CD4-positive, alpha-beta T cell (primary cell): ENCODE results near the gene KLC1. TPM values are rescaled to one million over a fixed set of nuclear protein-coding genes. Genes with fewer than 3 reads are reported as not detected.

Experiments used
- ATAC-seq: fragments of 200-7000 bp; cut with Tn5 transposase; one replicate; pipeline ENCODE4 v1.10.0; 2022; ENCODE audit warnings: mild to moderate bottlenecking; ENCODE audit not compliant: poor library complexity
- CTCF ChIA-PET: fragments of 350-600 bp; sonication (Branson Sonifier 250); formaldehyde crosslinking; loops from one replicate; lab custom pipeline; 2021; ENCODE audit warnings: antibody characterized with exemption, inconsistent platforms; lab: Charles Lee
- POLR2A ChIA-PET: fragments of 350-600 bp; sonication (Branson Sonifier 250); formaldehyde crosslinking; loops from one replicate; lab custom pipeline; 2021; ENCODE audit warnings: antibody characterized with exemption, inconsistent platforms; lab: Charles Lee
- DNase-seq, 14 experiments: peaks; one replicate each; pipeline ENCODE4 v3.0.0-alpha.2; 2013 to 2020; ENCODE audit warnings: mixed read lengths in 2 of 14
- H3K27ac ChIP-seq, 2 donors: one replicate each; pipeline versions ENCODE4 v1.5.1 to v1.7.0; 2013; ENCODE audit warnings: low read length in 2 of 2, low read depth in 1 of 2, mild to moderate bottlenecking in 1 of 2
- H3K27me3 ChIP-seq, 2 experiments: 1 replicate in 1 of 2; 2 replicates in 1 of 2; pipeline versions ENCODE4 v1.6.1 to v1.7.0; 2013; ENCODE audit warnings: low read length in 2 of 2, control low read depth in 1 of 2, mild to moderate bottlenecking in 1 of 2, moderate library complexity in 1 of 2; ENCODE audit not compliant: insufficient read depth in 2 of 2, control insufficient read depth in 1 of 2
- H3K36me3 ChIP-seq: one replicate; pipeline ENCODE4 v1.6.1; 2013; ENCODE audit warnings: low read length, control low read depth; ENCODE audit not compliant: insufficient read depth
- H3K4me1 ChIP-seq: one replicate; pipeline ENCODE4 v1.6.1; 2013; ENCODE audit warnings: low read length, control low read depth; ENCODE audit not compliant: insufficient read depth
- H3K4me3 ChIP-seq: one replicate; pipeline ENCODE4 v1.5.1; 2013; ENCODE audit warnings: mild to moderate bottlenecking, low read length, moderate library complexity
- H3K9me3 ChIP-seq, 2 experiments: 1 replicate in 1 of 2; 2 replicates in 1 of 2; pipeline versions ENCODE4 v1.6.1 to v1.7.0; 2013; ENCODE audit warnings: low read length in 2 of 2, mild to moderate bottlenecking in 2 of 2, control low read depth in 1 of 2, moderate library complexity in 1 of 2; ENCODE audit not compliant: control insufficient read depth in 1 of 2, insufficient read depth in 1 of 2
- H3K27ac Mint-ChIP-seq: one replicate; pipeline ENCODE4 v1.8.0; 2020; ENCODE audit warnings: mixed read lengths
- H3K27me3 Mint-ChIP-seq: one replicate; pipeline ENCODE4 v1.8.0; 2021; ENCODE audit warnings: mixed read lengths
- H3K36me3 Mint-ChIP-seq: one replicate; pipeline ENCODE4 v1.8.0; 2021; ENCODE audit warnings: low read depth, mixed read lengths
- H3K4me1 Mint-ChIP-seq: one replicate; pipeline ENCODE4 v1.8.0; 2021; ENCODE audit warnings: low read depth, mixed read lengths
- H3K4me3 Mint-ChIP-seq: one replicate; pipeline ENCODE4 v1.8.0; 2020; ENCODE audit warnings: mild to moderate bottlenecking, mixed read lengths
- H3K9me3 Mint-ChIP-seq: one replicate; pipeline ENCODE4 v1.8.0; 2020; ENCODE audit warnings: mixed read lengths
- CTCF ChIP-seq: fragments of 200-600 bp; IDR thresholded peaks from one replicate; pipeline ENCODE4 v1.8.0; 2022; ENCODE audit warnings: antibody characterized with exemption, mild to moderate bottlenecking
- intact Hi-C, 2 experiments: fragments of 100-400 bp; cut with DNase I in 1 of 2; cut with micrococcal nuclease in 1 of 2; formaldehyde crosslinking; loops; one replicate each; pipeline versions ENCODE4 v1.15.1 to v1.9.0; 2023 to 2025; cut with DNase I, micrococcal nuclease
- total RNA-seq, 174 experiments: library from RNA in 2 of 174; stranded (reverse) in 2 of 174; gene quantifications; one replicate each; pipeline ENCODE4 v1.2.3 and lab custom pipeline; 2021 to 2026

KLC1 gene
- total RNA-seq, 2 experiments from 2014 or later: 111 to 119 TPM

- peaks cover 8% of the 10 kb centered on the region for H3K4me1 Mint-ChIP-seq
- H3K27me3 Mint-ChIP-seq: no peaks in the 10 kb centered on the region
- no peaks in the 10 kb centered on the region for H3K9me3 Mint-ChIP-seq
- H3K4me1 ChIP-seq: no peaks in the 10 kb centered on the region
- no peak for TF ChIP-seq CTCF
- no peaks in the 10 kb centered on the region for H3K9me3 ChIP-seq
- no peak overlapping the region for H3K4me3 ChIP-seq
- peaks cover 93% of the 10 kb centered on the region for H3K36me3 Mint-ChIP-seq
- peaks cover 94% of the 10 kb centered on the region for H3K36me3 ChIP-seq
- intact Hi-C loops: loop anchor here in 1 of 2 experiments (10.0 kb wide), 1 partner anchor 51 kb away; the partner anchor contains the start of gene KLC1
- ChIA-PET POLR2A (no interaction called here), CTCF (no interaction called here)
- no peak for DNase-seq
- no peak overlapping the region for H3K27ac ChIP-seq
- no peak overlapping the region for H3K4me3 Mint-ChIP-seq
- H3K27ac Mint-ChIP-seq: no peak overlapping the region
- no peak for ATAC-seq
- H3K27me3 ChIP-seq: no peaks in the 10 kb centered on the region
Observed at GRCh38 chr14:103675957-103676356, 46.9 kb downstream of the KLC1 start.

GRCh38 chr14:103676881-103677675 lies 48.1 kb downstream of the KLC1 start:
- no peaks in the 10 kb centered on the region for H3K27me3 ChIP-seq
- H3K4me3 ChIP-seq: no peak overlapping the region
- H3K36me3 ChIP-seq: peaks cover 91% of the 10 kb centered on the region
- no peak overlapping the region for H3K27ac ChIP-seq
- DNase-seq (no peak), ATAC-seq (no peak)
- Mint-ChIP-seq H3K27me3 (no peaks in the 10 kb centered on the region), H3K27ac (no peak overlapping the region), H3K4me3 (no peak overlapping the region), H3K36me3 (peaks cover 93% of the 10 kb centered on the region), H3K9me3 (no peaks in the 10 kb centered on the region), H3K4me1 (peaks cover 8% of the 10 kb centered on the region)
- no peaks in the 10 kb centered on the region for H3K9me3 ChIP-seq
- CTCF ChIA-PET: no interaction called here
- no peaks in the 10 kb centered on the region for H3K4me1 ChIP-seq
- intact Hi-C loops: loop anchor here in 1 of 2 experiments (10.0 kb wide), 1 partner anchor 52 kb away; the partner anchor contains the start of gene KLC1
- no peak for TF ChIP-seq CTCF
- POLR2A ChIA-PET: interaction anchor here (0.6 kb wide), 1 partner anchor 115 kb away, joined by 3 read pairs; no protein-coding TSS in a partner anchor

GRCh38 chr14:103679351-103679750 lies 50.3 kb downstream of the KLC1 start:
- ChIA-PET CTCF (no interaction called here), POLR2A (no interaction called here)
- peaks cover 92% of the 10 kb centered on the region for H3K36me3 ChIP-seq
- H3K9me3 Mint-ChIP-seq: no peaks in the 10 kb centered on the region
- TF ChIP-seq CTCF: peak; percentile 32
- no peak overlapping the region for H3K4me3 ChIP-seq
- H3K4me3 Mint-ChIP-seq: no peak overlapping the region
- H3K27me3 ChIP-seq: no peaks in the 10 kb centered on the region
- H3K27ac Mint-ChIP-seq: peak overlapping the region; percentile 9
- intact Hi-C loops: loop anchor here (1.0 to 10.0 kb wide), 2 partner anchors 55 to 107 kb away; partner anchors contain the start of gene KLC1 (in 1 of the 2)
- H3K4me1 ChIP-seq: no peaks in the 10 kb centered on the region
- DNase-seq: peak in 12 of 14 experiments; percentile 18 to 64 (median 29)
- ATAC-seq: peak; percentile 86
- peaks cover 84% of the 10 kb centered on the region for H3K36me3 Mint-ChIP-seq
- no peak overlapping the region for H3K27ac ChIP-seq
- H3K27me3 Mint-ChIP-seq: no peaks in the 10 kb centered on the region
- H3K9me3 ChIP-seq: no peaks in the 10 kb centered on the region
- H3K4me1 Mint-ChIP-seq: peaks cover 8% of the 10 kb centered on the region
